Duodenal mucosa (tissue), 2 donors: ENCODE measurements around the gene ASAP3.

Experiments used
- H3K27ac ChIP-seq: one replicate; pipeline ENCODE4 v1.7.0; 2013; ENCODE audit warnings: low read depth, low read length
- H3K27me3 ChIP-seq, 2 donors: one replicate each; pipeline ENCODE4 v1.7.0; 2013; ENCODE audit warnings: low read length in 2 of 2, control low read depth in 1 of 2; ENCODE audit not compliant: insufficient read depth in 2 of 2, control insufficient read depth in 1 of 2
- H3K36me3 ChIP-seq, 2 donors: one replicate each; pipeline ENCODE4 v1.7.0; 2013; ENCODE audit warnings: low read length in 2 of 2, control low read depth in 1 of 2; ENCODE audit not compliant: insufficient read depth in 2 of 2, control insufficient read depth in 1 of 2
- H3K4me1 ChIP-seq, 2 donors: one replicate each; pipeline ENCODE4 v1.7.0; 2013; ENCODE audit warnings: low read length in 2 of 2, control low read depth in 1 of 2; ENCODE audit not compliant: insufficient read depth in 2 of 2, control insufficient read depth in 1 of 2
- H3K4me3 ChIP-seq, 2 donors: one replicate each; pipeline ENCODE4 v1.7.0; 2013; ENCODE audit warnings: low read length in 2 of 2, low read depth in 1 of 2
- H3K9ac ChIP-seq, 2 donors: one replicate each; pipeline ENCODE4 v1.7.0; 2013; ENCODE audit warnings: low read length in 2 of 2, low read depth in 1 of 2
- H3K9me3 ChIP-seq, 2 donors: one replicate each; pipeline ENCODE4 v1.7.0; 2013; ENCODE audit warnings: low read length in 2 of 2, control low read depth in 1 of 2; ENCODE audit not compliant: control insufficient read depth in 1 of 2

ASAP3 gene

GRCh38 chr1:23483321-23484252 lies at the start of gene ASAP3:
Gene ASAP3, minus strand, starts transcription at chr1:23484179. Its CDS starts 46 bp downstream, at chr1:23484133.
- H3K9ac ChIP-seq: peak within 1 kb of the TSS; percentile 33 to 60
- H3K36me3 ChIP-seq: no peaks in the 10 kb centered on the region
- H3K4me3 ChIP-seq: peak within 1 kb of the TSS; percentile 73 to 74
- peaks cover 12 to 14% of the 10 kb centered on the region in 2 donors for H3K4me1 ChIP-seq
- H3K27me3 ChIP-seq: peaks cover 0 to 7% of the 10 kb centered on the region in 2 donors
- no peaks in the 10 kb centered on the region for H3K9me3 ChIP-seq
- peak within 1 kb of the TSS; percentile 70 for H3K27ac ChIP-seq

GRCh38 chr1:23533246-23534023 lies 49.5 kb upstream of the ASAP3 start:
- no peaks in the 10 kb centered on the region for H3K36me3 ChIP-seq
- H3K4me3 ChIP-seq: no peak overlapping the region
- H3K4me1 ChIP-seq: peaks cover 50 to 57% of the 10 kb centered on the region in 2 donors
- H3K27ac ChIP-seq: no peak overlapping the region
- no peaks in the 10 kb centered on the region for H3K27me3 ChIP-seq
- no peaks in the 10 kb centered on the region for H3K9me3 ChIP-seq
- H3K9ac ChIP-seq: peak overlapping the region in 1 of 2 donors; percentile 29

- Histone ChIP-seq H3K4me1 (peaks cover 67 to 68% of the 10 kb centered on the region in 2 donors), H3K27ac (no peak overlapping the region), H3K9ac (peak overlapping the region; percentile 54 to 80)
Observed at GRCh38 chr1:23531562-23532094, 47.6 kb upstream of the ASAP3 start.

GRCh38 chr1:23530747-23531561 lies 47.0 kb upstream of the ASAP3 start, which contains the start of gene E2F2:
Gene E2F2, minus strand, starts transcription at chr1:23531233. Its CDS starts 440 bp downstream, at chr1:23530793.
- H3K9ac ChIP-seq: peak within 1 kb of the TSS; percentile 75 to 80
- H3K9me3 ChIP-seq: no peaks in the 10 kb centered on the region
- no peaks in the 10 kb centered on the region for H3K36me3 ChIP-seq
- H3K4me1 ChIP-seq: peaks cover 74 to 75% of the 10 kb centered on the region in 2 donors
- peak within 1 kb of the TSS; percentile 69 to 74 for H3K4me3 ChIP-seq
- H3K27me3 ChIP-seq: no peaks in the 10 kb centered on the region
- H3K27ac ChIP-seq: peak within 1 kb of the TSS; percentile 46

More at GRCh38 chr1:23531562-23532094, 47.6 kb upstream of the ASAP3 start:
- Histone ChIP-seq H3K4me3 (peak overlapping the region; percentile 58 to 66), H3K36me3 (no peaks in the 10 kb centered on the region), H3K27me3 (no peaks in the 10 kb centered on the region), H3K9me3 (no peaks in the 10 kb centered on the region)

GRCh38 chr1:23530087-23530746 lies 46.2 kb upstream of the ASAP3 start:
- peak overlapping the region; percentile 58 to 75 for H3K9ac ChIP-seq
- peak overlapping the region; percentile 46 for H3K27ac ChIP-seq
- no peaks in the 10 kb centered on the region for H3K27me3 ChIP-seq

GRCh38 chr1:23529146-23530086 lies 45.4 kb upstream of the ASAP3 start:
- H3K4me3 ChIP-seq: peak overlapping the region; percentile 69 to 74
- peak overlapping the region; percentile 46 for H3K27ac ChIP-seq
- no peaks in the 10 kb centered on the region for H3K36me3 ChIP-seq
- peaks cover 84 to 88% of the 10 kb centered on the region in 2 donors for H3K4me1 ChIP-seq
- H3K9ac ChIP-seq: peak overlapping the region; percentile 75 to 84
- no peaks in the 10 kb centered on the region for H3K27me3 ChIP-seq
- no peaks in the 10 kb centered on the region for H3K9me3 ChIP-seq

More at GRCh38 chr1:23530087-23530746, 46.2 kb upstream of the ASAP3 start:
- Histone ChIP-seq H3K36me3 (no peaks in the 10 kb centered on the region), H3K4me3 (peak overlapping the region; percentile 69 to 74), H3K4me1 (peaks cover 76 to 81% of the 10 kb centered on the region in 2 donors), H3K9me3 (no peaks in the 10 kb centered on the region)

GRCh38 chr1:23528250-23528978 lies 44.4 kb upstream of the ASAP3 start:
- Histone ChIP-seq H3K9ac (peak overlapping the region; percentile 75 to 84), H3K4me1 (peaks cover 84 to 94% of the 10 kb centered on the region in 2 donors), H3K27ac (peak overlapping the region; percentile 85)

GRCh38 chr1:23527900-23528249 lies 43.9 kb upstream of the ASAP3 start:
- Histone ChIP-seq H3K27me3 (no peaks in the 10 kb centered on the region), H3K4me3 (peak overlapping the region; percentile 45 to 69), H3K9ac (peak overlapping the region; percentile 8 to 25), H3K9me3 (no peaks in the 10 kb centered on the region), H3K27ac (peak overlapping the region; percentile 85), H3K4me1 (peaks cover 79 to 89% of the 10 kb centered on the region in 2 donors), H3K36me3 (no peaks in the 10 kb centered on the region)

More at GRCh38 chr1:23528250-23528978, 44.4 kb upstream of the ASAP3 start:
- H3K36me3 ChIP-seq: no peaks in the 10 kb centered on the region
- H3K9me3 ChIP-seq: no peaks in the 10 kb centered on the region
- H3K27me3 ChIP-seq: no peaks in the 10 kb centered on the region
- peak overlapping the region; percentile 53 to 69 for H3K4me3 ChIP-seq
